CD4-positive, alpha-beta T cell treated with Interleukin-2 at 100 ng/mL for 4 hours (primary cell): ENCODE results near the gene EIF3L.

Source experiments
- DNase-seq: peaks from one replicate; pipeline ENCODE4 v3.0.0-alpha.2; 2020; ENCODE audit warnings: low spot score

EIF3L gene

DNA sequence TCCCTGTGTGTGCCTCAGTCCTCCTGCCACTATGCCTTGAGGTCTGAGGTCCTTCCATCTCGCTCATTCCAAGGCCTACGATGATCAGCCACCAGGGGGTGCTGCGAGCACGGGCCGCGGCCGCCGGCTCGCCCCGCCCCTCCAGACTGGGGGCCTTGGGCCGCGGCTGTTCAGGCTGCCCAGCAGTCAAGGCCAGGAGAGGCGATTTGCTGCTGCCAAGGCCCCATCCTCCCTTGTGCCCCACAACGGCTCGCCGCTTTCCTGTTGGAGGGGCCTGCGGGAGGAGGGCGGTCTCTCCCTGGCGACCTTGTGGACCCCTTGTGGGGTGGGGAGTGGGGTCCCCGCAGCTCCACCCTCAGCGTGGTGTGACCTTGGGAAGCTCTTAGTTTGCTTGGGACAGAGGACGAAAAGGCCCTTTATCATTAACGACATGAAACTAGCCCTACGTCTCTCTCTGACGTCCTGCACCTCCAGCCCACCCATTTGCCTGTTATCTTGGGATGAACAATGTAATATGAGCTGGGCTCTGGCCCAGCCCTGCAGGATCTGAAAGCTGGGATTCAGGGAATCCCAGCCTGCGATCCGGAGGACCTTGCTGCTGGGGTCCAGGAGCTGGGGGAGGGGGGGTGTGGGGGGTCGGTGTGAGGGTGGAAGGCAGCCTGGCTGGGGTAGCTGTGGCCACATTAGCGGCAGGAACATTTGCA is 31.4 kb upstream of the EIF3L start:
- peak; percentile 80 for DNase-seq

DNA sequence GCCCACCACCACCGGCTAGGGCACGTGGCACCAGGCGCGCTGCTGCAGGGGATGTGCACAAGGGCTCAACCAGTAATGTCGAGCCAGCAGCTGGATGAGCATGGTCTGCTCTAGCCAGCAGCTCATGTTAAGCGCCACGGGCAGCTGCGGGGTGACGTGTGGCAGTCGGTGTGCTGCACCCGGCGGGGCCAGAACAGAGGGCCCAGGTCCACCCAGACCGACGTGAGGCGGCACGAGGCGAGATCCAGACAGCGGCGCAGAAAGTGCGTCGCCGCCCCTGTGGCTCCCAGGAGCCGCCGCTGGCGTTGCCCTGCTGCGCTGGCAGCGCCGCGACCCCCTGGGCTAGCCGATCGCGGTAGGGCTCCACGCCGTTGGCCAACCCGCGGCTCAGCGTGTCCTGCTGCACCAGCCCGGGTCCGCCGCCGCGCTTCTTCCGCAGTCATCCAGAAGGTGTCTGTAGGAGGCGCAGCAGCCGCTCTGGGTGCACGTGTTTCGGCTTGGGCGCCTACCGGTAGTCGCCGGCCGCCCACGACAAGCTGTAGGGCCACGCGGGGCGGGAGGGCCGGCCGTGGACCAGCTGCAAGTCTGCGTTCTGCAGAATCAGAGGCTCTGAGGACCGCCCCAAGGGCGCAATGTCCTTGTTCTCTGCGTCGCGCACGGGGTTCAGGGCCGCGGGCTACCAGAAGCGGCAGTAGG is 30.7 kb upstream of the EIF3L start:
- DNase-seq, result peak; percentile 59

DNA sequence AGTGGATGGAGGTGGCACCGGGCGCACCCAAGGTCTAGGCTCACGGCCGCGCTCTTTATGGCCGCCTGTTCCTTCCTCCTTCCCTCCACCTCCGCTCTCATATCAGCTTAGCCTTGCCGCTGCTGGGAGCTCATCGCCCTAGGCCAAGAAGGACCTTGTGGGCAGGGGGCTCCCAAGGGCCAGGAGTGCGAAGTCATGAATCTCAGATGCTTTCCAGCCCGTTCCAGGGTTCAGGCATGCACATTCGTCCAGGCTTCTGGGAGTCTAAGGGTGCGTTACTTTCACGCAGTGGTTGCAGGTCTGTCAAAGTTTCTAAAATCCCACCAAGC is 30.1 kb upstream of the EIF3L start:
- no peak for DNase-seq

DNA sequence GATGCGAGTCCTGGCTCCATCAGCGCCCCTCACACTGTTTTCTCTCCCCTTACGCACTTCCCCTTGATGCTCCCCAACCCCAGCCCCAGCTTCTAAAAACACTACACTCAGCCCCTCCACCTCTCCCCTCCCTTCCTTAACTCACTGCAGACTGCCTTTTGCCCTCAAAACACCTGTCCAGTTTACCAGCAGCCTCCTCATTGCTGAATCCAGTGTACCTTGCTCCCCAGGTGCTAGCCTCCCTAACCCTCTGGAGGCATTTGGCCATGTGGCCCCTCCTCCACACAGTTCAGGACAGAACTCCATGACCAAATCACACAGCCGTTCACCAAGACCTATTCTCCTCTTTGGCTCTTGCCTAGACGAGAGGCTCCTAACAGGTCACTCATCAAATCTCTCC is 28.9 kb upstream of the EIF3L start:
- DNase-seq, result no peak

DNA sequence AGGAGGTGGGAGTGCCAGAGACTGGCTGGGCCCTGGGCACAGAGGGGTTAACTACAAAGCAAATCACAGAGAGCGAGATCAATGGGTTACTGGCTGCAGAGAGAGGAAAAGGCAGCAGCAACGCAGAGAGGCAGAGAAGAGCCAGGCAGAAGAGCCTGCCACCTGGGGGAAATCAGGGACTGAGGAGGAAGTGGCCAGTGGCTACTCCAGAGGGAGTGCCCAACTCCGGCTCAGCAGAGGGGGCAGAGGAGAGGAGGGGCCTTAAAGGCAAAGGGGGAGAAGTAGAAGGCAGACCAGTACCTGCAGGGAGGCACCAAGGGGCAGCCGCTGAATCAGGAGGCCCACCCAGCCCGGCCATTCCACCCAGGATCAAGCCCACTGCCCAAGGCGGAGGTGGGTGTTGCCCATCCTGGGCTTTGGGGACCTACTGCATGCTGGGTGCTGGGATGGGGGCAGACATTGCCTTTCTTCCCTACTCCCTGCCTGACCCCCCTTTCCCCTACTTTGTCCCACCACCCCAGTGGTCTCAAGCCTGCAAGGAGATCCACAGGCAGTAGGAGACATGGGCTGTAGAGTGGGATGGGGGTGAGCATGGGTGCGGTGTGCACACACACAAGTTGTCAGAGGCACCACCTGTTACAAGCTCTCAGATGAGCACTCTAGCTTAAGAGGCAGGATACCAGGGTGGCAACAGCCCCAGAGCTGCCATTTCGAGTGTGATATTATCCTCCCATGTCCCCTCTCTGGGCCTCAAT is 27.0 kb upstream of the EIF3L start:
- DNase-seq, result no peak

DNA sequence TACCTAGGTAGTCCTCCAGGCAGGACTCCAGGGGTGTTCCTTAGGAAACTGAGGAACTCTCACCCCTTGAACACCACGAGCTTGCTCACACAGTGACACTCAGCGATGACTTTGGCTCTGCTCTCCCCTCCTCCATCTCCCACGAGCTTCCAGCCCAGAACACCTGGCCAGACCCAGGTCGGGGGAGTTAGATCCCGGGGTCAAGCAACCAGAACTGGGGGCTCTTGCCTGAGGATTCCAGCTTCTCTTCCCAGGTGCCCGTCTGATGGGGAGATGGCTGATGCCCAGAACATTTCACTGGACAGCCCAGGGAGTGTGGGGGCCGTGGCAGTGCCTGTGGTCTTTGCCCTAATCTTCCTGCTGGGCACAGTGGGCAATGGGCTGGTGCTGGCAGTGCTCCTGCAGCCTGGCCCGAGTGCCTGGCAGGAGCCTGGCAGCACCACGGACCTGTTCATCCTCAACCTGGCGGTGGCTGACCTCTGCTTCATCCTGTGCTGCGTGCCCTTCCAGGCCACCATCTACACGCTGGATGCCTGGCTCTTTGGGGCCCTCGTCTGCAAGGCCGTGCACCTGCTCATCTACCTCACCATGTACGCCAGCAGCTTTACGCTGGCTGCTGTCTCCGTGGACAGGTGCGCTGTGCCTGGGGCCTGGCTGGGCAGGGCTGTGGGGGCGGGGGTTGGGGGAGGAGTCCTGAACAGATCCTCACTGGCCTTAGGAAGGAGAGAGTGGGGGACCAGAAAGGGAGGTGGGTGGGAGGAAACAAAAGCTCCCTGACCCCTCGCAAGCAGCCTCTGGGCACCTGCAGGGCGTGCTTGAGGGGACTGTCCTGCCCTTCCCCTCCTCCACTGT is 25.9 kb upstream of the EIF3L start, which contains the start of gene GALR3:
Gene GALR3 (plus strand): TSS at position 249 of the 852 bp plus-strand sequence. CDS start 25 bp downstream, at position 274.
- no peak for DNase-seq

DNA sequence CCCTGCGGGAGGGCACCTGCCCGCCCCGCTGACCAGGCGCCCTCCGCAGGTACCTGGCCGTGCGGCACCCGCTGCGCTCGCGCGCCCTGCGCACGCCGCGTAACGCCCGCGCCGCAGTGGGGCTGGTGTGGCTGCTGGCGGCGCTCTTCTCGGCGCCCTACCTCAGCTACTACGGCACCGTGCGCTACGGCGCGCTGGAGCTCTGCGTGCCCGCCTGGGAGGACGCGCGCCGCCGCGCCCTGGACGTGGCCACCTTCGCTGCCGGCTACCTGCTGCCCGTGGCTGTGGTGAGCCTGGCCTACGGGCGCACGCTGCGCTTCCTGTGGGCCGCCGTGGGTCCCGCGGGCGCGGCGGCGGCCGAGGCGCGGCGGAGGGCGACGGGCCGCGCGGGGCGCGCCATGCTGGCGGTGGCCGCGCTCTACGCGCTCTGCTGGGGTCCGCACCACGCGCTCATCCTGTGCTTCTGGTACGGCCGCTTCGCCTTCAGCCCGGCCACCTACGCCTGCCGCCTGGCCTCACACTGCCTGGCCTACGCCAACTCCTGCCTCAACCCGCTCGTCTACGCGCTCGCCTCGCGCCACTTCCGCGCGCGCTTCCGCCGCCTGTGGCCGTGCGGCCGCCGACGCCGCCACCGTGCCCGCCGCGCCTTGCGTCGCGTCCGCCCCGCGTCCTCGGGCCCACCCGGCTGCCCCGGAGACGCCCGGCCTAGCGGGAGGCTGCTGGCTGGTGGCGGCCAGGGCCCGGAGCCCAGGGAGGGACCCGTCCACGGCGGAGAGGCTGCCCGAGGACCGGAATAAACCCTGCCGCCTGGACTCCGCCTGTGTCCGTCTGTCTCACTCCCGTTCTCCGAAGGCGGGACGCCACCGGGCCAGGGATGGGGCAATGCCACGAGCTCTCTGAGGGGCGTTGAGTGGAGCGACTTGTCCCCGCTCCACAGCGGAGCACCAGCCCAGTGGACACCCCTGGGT is 24.3 kb upstream of the EIF3L start:
- no peak for DNase-seq

DNA sequence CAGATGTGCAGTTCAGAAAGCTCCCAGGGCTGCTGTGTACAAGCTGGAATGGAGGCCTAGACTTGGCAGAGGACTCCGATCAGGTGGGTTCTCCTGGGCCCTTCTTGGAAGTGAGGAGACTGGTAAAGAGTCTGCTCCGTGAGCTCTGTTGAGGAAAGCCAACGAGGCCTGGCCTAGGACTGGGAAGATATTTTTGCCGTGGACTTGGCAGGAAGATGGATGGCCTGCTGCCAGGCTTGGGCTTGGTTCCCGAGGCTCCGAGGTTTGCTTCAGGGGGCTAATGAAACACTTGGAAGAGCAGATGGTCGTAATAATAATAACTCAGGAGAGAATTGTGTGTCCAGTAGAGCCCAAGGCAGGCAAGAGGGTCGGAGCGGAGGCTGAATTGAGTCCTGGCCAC is 22.2 kb upstream of the EIF3L start:
- no peak for DNase-seq

DNA sequence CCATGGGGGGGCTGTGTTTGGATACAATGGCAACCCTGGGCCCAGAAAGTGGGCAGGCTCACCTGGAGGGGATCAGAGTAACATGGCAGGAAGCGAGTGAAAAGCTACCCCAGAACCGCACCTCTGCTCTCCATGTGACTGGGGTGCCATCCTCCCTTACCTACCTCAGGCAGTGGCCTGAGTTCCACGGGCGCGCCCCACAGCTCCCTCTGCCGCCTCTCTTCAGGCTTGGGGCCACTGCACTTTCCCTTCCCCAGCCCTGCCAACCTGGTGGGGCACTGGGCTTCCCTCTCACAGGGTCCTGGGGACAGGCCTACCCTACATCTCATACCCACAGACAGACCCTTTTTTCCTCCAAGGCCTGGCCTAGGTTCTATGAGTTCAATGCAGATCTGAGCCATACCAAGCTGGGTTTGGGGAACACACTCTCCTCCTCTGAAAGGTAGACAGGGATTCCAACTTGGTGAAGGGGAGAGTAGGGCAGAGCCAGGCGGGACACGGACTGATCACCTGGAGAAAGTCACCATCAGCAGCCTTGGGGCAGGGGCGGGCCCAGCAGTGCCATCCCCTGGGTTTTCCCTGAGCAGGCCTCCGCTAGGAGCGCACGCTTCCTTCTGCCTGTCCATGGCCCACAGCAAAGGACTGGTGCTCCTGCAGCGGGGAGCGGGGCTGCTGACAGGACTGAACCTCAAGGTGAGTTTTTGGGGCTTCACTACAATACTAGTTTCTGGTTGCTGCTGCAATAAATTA is 19.0 kb upstream of the EIF3L start:
- no peak for DNase-seq

DNA sequence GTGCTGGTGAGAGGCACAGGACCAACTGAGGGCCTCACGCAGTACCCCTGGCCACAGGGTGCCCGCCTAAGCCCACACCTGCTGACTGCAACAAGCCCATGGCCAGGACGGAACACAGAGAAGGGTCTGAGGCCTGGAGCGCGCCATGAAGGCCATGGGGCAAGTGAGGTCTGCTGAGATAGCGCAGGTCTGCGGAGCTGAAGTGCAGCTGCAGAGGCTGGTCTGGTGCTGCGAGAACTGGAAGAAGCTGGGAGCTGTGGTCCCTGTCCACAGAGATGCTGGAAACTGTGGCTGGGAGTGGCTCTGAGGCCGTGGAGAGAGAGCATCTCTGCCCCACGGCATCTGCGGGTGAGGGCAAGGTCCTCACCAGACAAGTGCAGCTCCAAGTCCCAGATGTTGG is 17.7 kb upstream of the EIF3L start:
- DNase-seq, result no peak

DNA sequence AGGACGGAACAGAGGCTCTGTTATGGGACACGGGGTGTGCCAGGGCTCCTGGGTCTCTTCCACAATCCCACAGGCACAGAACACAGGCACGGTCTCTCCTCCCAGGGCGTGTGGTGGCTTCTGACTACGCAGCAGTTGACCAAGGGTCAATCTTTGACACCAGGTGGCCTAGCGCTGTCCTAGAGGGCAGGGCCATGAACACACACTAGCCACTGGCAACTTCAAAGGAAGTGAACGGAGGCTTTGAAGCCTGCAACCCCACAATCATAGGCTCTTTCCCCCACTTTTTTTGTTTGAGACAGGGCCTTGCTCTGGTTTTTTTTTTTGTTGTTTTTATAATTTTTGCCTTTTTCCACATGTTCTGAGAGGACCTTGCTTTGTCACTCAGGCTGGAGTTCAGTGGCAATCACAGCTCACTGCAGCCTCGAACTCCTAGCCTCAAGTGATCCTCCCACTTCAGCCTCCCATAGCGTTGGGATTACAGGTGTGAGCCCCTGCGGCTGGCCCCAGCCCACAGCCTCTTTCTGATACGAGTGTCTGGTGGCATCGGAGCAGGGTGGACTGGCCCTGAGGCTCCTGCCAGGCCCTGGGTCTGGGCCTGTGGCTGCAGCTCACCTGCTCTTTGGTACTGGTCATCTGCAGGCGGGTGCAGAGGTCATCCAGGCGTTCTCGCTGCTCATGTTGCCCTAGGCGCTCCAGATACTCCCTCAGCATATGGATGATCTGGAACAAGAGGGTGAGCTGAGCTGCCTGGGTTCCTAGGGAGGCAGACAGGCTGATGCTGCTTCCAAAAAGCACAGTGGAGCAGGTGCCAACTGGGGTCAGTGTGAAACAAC is 17.0 kb upstream of the EIF3L start:
- no peak for DNase-seq

DNA sequence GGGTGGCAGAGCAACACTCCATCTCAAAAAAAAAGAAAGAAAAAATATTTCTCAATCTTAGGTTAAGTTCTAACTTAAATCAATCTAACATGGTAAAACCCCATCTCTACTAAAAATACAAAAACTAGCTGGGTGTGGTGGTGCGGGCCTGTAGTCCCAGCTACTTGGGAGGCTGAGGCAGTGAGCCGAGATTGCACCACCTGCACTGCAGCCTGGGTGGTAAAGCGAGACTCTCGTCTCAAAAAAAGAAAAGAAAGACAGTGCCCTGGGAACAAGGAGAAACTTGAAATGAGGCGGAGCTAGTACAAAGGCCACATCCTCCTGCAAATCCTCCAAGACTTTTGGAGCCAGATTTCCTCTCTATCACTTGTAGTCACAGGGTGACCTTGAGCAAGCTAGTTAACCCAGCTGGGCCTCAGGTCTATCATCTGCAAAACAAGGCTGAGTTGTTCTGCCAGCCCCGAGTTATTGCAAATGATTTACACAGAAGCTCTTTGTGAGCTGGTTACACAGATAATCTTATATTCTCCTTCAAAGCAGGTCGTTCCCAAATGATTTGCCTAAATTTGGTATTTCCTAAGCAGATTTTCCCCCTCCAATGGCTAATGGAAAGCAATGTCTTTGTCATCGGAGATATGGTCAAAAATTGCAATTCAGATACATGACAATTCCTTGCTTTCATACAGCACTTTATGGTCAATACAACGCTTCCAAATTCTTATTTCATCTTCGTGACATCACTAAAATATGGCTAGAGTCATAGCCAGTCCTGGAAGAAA is 7.0 kb upstream of the EIF3L start:
- no peak for DNase-seq

DNA sequence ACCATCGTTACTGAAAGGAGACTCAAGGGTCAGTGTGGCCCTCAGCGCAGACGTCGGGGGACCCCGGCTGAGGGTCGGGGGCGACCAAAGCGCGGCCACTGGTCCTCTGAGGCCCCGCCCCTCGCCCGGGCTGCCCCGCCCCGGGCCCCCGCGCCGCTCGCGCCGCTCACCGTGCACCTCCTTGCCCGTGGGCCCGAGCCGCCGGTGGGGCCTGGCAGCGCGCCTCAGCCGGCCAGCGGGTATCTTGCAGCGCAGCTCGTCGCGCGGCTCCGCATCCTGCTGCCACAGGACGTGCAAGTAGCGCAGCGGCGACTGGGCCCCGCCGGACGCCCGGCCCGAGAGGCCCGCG is 5.5 kb upstream of the EIF3L start:
- DNase-seq, result peak; percentile 35

DNA sequence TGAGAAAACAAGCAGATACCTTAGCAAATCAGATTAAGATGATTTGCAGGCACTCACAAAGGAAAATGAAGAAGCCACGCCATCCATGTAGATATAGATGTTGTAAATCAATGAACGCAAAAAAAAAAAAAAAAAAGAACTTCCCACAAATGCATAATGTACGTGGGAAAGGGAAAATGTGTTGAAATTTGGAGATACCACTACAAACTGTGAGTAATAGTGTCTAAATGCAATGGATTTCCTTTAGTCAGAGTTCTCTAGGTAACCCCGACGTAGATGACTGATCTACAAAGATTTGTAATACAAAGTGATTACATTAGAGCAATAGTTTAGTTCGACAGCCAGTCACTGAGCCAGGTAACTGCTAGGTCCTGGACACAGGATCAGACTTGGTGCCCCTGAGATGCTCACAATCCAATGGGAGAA is 4.3 kb upstream of the EIF3L start:
- DNase-seq, result no peak

DNA sequence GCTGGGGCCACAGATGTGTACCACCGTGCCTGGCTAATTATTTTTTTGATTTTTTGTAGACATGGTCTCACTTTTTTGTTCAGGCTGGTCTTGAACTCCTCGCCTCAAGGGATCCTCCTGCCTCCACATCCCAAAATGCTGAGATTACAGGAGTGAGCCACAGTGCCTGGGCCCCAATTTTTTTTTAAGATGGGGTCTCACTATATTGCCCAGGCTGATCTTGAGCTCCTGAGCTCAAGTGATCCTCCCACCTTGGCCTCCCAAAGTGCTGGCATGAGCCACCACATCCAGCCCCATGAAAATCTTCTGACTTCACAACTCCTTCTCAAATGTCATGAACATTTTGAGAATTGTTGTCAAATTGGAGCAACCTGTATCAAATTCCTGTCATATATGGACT is 2.8 kb upstream of the EIF3L start:
- no peak for DNase-seq

DNA sequence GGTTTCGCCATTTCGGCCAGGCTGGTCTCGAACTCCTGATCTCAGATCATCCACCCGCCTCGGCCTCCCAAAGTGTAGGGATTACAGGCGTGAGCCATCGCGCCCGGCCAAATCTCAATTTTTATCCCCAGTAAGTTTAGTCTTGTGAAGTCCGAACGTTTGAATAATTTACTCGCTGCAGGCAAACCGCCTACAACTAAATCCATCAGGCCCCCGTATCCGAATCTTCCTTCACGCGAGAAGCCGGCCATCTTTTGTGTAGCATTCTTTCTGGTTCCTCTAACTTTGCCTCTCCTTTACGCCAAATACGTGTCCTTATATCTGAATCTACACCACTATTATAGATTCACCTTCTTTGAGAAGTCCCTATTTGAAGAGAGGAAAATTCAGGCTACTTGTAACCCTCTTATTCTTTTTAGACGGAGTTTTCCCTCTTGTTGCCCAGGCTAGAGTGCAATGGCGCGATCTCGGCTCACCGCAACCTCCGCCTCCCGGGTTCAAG is 581 bp upstream of the EIF3L start:
- peak; percentile 16 for DNase-seq

DNA sequence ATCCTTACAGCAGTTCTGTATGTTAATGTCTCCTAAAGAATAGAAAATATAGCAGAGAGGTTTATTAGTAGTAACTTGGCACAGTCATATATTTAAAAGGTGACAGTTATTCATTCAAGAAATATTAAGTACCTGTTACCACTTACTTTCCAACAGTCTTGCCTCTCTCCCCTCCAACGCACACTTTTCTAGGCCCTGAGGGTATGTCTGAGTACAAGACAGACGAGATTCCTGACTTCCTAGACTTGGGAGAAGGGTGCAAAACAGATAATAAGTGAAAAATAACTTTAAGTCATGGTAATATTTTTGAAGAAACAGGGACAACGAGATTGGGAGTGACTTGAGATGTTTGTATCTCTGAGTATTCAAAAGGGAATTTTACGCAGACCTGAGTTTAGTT is 1.6 kb downstream of the EIF3L start:
- no peak for DNase-seq

DNA sequence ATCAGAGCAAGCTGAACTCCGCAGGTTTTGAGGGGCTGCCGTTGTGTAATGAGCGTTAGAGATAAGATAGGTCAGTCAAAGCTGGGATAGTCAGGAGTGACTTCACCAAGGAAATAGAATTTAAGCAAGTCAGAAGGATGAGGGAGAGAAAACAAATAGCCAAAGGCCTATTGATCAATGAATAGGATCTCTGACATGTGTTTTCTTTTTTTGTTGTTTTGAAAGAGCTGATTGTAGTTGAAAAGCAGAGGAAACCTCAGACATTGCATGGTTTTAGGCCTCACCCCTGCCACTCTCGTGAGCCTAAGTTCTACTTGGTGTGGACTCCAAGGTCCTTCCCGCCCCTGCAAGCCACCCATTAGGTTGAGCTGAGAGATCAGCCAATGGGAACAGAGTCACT is 3.2 kb downstream of the EIF3L start:
- DNase-seq, result no peak

DNA sequence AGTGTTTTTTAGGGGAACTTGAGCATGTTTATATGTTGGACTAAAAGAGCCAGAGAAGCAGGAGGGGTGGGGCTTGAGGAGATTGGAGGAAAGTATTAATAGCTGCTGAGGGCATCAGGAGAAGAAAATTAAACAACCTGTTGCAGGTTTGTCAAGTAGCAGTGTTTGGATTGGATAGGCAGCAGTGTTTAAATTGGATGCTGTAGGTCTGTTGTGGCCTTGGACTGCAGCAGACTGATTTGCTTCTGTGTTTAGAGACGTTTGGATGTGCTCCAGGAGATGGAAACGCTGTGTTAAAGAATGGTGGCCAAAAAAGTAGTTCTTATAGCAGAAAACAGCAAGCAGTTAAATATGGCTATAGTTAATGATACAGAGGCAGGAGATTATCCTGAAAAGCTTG is 5.7 kb downstream of the EIF3L start:
- no peak for DNase-seq
